ENCODE results near the gene DYNLT4.

DNA sequence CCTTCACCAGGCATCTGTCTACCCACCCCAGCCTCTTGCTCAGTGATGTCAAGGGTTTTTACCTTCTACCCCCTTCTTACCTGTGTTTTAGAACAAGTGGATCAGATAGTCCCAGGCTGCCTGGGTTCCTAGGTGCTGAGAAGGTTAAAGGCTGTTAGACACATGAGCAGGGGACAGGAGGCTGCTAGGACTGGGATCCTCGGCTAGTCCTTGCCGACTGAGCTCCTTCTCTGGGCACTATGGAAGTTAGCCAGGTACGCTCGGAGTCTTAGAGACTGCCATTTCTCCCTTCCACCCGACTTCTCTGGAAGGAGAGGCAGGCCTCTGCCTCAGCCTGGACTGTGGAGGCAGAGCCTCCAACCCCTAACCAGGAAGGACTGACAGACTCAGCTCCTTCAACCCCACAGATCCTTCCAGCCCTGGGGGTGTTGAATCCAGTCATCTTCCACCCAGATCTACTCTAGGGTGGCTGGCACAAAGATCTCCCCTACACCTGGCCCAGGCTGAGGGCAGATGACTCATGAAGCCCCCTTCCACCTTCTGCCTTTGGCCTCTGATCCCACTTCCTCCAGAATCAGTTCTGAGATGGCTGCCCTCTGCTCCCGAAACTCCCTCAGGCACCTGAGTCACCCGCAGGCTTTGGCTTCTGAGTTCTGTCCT is at the start of gene DYNLT4:
- TF ChIP-seq, protein P1, sequence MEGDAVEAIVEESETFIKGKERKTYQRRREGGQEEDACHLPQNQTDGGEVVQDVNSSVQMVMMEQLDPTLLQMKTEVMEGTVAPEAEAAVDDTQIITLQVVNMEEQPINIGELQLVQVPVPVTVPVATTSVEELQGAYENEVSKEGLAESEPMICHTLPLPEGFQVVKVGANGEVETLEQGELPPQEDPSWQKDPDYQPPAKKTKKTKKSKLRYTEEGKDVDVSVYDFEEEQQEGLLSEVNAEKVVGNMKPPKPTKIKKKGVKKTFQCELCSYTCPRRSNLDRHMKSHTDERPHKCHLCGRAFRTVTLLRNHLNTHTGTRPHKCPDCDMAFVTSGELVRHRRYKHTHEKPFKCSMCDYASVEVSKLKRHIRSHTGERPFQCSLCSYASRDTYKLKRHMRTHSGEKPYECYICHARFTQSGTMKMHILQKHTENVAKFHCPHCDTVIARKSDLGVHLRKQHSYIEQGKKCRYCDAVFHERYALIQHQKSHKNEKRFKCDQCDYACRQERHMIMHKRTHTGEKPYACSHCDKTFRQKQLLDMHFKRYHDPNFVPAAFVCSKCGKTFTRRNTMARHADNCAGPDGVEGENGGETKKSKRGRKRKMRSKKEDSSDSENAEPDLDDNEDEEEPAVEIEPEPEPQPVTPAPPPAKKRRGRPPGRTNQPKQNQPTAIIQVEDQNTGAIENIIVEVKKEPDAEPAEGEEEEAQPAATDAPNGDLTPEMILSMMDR (IDR thresholded peaks at IDR 0.05) = no peak
- TF ChIP-seq POLR2A (IDR thresholded peaks at IDR 0.05) = peak; percentile 50 to 95

Measured in adrenal gland (tissue), 5 donors.